Thyroid gland (tissue), 4 donors: ENCODE measurements around the gene CDHR5.

ENCODE experiments used
- POLR2A ChIP-seq, 2 donors: fragments of 450-650 bp; IDR thresholded peaks; one replicate each; pipeline ENCODE4 v1.6.1; 2017; ENCODE audit warnings: antibody characterized with exemption in 2 of 2, mild to moderate bottlenecking in 2 of 2, moderate library complexity in 1 of 2
- TF ChIP-seq, protein P1 (sequence below), 6 experiments: fragments of 200-600 bp in 3 of 6; fragments of 450-650 bp in 3 of 6; sonication (generic) in 3 of 6; IDR thresholded peaks; one replicate each; pipeline ENCODE4 v1.5.1; 2016 to 2019; ENCODE audit warnings: antibody characterized with exemption in 6 of 6, mild to moderate bottlenecking in 2 of 6, inconsistent platforms in 1 of 6, moderate library complexity in 1 of 6

DNA sequence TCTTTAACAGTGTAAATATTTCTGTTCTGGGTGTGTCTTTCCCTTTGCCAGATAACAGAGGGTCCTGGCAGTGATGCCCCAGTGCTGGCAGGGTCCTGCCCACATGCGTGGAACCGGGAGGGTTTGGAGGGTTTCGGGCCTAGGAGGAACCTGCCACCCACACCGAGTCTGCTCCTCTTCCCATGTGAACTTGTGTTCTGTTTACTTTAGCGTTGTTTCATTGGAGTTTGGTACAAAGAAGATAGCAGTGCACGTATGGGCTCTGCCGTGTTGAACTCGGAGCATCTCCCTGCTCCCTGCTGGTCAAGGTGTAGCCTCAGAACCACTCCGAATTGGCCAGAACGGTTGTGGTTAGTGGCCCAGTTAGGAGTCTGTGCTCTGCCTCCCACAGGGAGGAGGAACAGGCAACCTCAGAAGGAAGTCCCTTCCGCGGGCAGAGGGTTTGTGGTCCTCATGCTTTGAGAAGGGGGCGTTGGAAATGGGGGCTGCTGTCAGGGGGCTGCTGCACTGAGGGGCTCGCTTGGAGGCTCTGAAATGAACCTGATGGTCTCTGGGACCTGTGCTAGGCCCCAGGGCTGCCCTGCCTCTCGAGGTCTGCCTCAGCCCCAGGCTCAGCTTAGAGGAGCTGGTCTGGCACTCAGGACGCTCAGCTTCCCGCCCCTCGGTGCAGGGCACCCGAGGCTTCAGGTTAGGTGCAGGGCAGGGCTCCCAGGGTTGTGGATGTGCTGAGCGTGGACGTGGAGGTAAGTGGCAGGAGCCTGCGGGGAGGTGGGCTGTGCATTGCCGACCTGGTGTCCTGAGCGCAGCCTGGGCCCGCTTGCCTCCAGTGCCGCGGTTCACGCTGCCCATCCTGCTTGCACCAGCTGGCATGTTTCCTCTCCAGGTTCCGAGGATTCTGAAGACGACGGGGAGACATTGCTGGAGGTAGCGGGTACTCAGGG is 38.1 kb downstream of the CDHR5 start:
- TF ChIP-seq, protein P1, sequence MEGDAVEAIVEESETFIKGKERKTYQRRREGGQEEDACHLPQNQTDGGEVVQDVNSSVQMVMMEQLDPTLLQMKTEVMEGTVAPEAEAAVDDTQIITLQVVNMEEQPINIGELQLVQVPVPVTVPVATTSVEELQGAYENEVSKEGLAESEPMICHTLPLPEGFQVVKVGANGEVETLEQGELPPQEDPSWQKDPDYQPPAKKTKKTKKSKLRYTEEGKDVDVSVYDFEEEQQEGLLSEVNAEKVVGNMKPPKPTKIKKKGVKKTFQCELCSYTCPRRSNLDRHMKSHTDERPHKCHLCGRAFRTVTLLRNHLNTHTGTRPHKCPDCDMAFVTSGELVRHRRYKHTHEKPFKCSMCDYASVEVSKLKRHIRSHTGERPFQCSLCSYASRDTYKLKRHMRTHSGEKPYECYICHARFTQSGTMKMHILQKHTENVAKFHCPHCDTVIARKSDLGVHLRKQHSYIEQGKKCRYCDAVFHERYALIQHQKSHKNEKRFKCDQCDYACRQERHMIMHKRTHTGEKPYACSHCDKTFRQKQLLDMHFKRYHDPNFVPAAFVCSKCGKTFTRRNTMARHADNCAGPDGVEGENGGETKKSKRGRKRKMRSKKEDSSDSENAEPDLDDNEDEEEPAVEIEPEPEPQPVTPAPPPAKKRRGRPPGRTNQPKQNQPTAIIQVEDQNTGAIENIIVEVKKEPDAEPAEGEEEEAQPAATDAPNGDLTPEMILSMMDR (IDR thresholded peaks at IDR 0.05) = no peak
- TF ChIP-seq POLR2A (IDR thresholded peaks at IDR 0.05) = no peak
